ENCODE measurements around the gene PRKAR1A.

DNA sequence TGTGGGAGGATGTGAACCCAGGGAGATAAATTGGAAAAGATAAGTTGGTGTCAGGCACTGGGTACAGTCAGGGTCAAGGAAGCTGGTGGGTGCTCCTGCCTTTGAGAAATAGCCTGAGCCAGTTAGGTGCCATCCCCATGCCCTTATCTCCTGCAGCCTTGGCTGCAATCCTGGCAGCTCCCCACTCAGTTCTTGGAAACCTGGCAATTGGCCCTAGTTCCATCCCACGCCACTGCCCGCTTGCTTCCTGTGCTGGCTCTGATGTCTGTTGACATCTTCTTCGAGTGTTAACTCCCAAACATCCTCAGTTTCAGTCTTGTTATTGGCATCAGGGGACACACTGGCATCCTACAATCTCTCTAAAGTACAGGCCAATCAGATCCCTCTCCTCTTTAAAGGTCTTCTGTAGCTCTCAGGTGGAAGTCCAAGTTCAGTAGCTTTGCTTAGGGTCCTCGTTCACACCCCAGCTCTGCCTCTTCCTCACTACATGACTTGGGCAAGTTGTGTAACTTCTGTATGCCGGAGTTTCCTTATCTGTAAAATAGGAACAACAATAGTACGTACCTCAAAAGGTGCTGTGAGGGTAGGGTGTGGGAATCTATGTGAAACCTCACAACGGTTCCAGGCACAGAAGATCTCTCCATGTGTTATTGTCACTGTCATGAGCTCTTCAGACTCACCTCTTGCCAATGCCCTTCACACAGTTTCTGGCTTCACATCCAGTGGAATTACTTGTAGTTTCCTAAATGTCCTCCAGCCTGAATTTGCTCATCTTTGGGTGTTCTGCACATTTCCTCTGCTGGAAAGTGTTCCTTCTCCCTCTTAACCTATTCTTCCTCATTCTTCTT is 13.5 kb upstream of the PRKAR1A start:
- no peak for TF ChIP-seq POLR2A (IDR thresholded peaks at IDR 0.05; ENCODE audit: extremely low read depth, insufficient read length)
- TF ChIP-seq MYC (IDR thresholded peaks at IDR 0.05; ENCODE audit: low read depth, low read length): no peak
- TF ChIP-seq, protein P1, sequence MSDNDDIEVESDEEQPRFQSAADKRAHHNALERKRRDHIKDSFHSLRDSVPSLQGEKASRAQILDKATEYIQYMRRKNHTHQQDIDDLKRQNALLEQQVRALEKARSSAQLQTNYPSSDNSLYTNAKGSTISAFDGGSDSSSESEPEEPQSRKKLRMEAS (IDR thresholded peaks at IDR 0.05; ENCODE audit: low read depth, low read length): no peak
- TF ChIP-seq, protein P2, sequence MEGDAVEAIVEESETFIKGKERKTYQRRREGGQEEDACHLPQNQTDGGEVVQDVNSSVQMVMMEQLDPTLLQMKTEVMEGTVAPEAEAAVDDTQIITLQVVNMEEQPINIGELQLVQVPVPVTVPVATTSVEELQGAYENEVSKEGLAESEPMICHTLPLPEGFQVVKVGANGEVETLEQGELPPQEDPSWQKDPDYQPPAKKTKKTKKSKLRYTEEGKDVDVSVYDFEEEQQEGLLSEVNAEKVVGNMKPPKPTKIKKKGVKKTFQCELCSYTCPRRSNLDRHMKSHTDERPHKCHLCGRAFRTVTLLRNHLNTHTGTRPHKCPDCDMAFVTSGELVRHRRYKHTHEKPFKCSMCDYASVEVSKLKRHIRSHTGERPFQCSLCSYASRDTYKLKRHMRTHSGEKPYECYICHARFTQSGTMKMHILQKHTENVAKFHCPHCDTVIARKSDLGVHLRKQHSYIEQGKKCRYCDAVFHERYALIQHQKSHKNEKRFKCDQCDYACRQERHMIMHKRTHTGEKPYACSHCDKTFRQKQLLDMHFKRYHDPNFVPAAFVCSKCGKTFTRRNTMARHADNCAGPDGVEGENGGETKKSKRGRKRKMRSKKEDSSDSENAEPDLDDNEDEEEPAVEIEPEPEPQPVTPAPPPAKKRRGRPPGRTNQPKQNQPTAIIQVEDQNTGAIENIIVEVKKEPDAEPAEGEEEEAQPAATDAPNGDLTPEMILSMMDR (IDR thresholded peaks at IDR 0.05; ENCODE audit: low read depth, low read length): no peak
